BJ (cell line): Measurements from ENCODE around the gene ZFHX2. TPM values are rescaled to one million over a fixed set of nuclear protein-coding genes. Genes with fewer than 3 reads are reported as not detected.

ENCODE experiments used
- CTCF ChIA-PET: fragments of 350-600 bp; formaldehyde crosslinking; extraction: SDS; loops from one replicate; lab custom pipeline; 2021; ENCODE audit warnings: antibody characterized with exemption, inconsistent platforms; lab: Yijun Ruan, JAX
- POLR2A ChIA-PET: fragments of 300-600 bp; sonication (Branson Sonifier 250); formaldehyde crosslinking; extraction: SDS; loops from one replicate; lab custom pipeline; 2021; ENCODE audit warnings: antibody characterized with exemption; lab: Charles Lee
- DNase-seq: peaks from one replicate; pipeline ENCODE4 v3.0.0-alpha.2; 2011; ENCODE audit warnings: low read depth
- H3K27me3 ChIP-seq: 2 replicates; pipeline ENCODE4 v1.6.0; 2011; ENCODE audit warnings: low read length; ENCODE audit not compliant: control insufficient read depth, insufficient read depth
- H3K36me3 ChIP-seq: 2 replicates; pipeline ENCODE4 v1.5.1; 2011; ENCODE audit warnings: low read length; ENCODE audit not compliant: control insufficient read depth, insufficient read depth
- H3K4me3 ChIP-seq: 2 replicates; pipeline ENCODE4 v1.5.1; 2011; ENCODE audit warnings: low read depth, mild to moderate bottlenecking, control low read depth, low read length
- polyA plus RNA-seq: library from polyadenylated mRNA; depleted of rRNA; stranded (reverse); fragments of >200 nt; gene quantifications from 2 replicates; pipeline ENCODE4 v1.2.3, GENCODE V29; 2011
- TF ChIP-seq, protein P1 (sequence below): IDR thresholded peaks from 2 replicates; pipeline ENCODE4 v1.5.1; 2011; ENCODE audit warnings: low read depth, mild to moderate bottlenecking, control low read depth, inconsistent platforms, low read length, moderate library complexity; ENCODE audit not compliant: insufficient read depth

Gene ZFHX2
- polyA plus RNA-seq, 1 experiment: 0.28 TPM

DNA sequence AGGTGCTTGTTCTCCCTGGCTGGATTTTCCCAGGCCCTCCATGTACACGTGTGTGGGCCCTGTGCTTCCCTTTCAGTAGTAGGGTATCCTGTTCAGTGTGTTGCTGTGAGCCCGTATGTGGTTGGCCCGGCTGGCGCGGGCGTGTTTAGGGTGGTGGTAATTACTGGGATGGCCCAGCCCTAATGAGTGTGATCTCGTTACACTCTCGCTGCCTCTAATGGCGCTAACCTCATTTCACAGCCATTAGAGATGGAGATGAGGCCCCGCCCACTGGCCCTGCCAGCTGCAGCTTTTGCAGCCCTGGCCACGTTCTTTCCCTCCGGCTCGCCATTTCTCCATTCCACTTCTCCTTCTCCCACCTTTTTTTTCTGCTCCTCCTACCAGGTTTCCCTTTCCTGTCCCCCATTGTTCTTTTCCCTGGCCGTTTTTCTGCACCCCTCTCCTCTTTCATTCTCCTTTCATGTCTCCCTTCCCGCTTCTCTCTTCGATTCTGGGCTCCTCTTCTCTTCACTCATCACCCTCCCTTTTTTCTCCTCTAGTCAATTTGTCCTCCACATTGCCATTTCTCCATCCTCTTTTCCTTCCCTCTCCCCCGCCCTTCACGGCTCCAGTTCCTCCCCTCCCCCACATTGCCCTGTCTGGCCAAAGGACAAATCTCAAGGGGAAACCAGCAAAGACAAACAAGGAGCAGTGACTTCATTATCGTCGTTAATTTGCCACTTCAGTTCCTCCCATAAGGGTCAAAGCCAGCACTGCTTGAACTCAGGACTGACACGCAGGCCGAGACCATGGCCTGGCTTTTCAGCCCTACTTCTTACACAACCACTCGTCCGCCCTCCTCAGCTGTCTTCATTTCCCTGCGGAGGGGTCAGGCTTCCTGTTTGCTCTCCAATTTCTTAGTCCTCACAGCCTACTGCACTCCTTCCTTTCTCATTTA is 6.8 kb downstream of the ZFHX2 start:
- TF ChIP-seq, protein P1, sequence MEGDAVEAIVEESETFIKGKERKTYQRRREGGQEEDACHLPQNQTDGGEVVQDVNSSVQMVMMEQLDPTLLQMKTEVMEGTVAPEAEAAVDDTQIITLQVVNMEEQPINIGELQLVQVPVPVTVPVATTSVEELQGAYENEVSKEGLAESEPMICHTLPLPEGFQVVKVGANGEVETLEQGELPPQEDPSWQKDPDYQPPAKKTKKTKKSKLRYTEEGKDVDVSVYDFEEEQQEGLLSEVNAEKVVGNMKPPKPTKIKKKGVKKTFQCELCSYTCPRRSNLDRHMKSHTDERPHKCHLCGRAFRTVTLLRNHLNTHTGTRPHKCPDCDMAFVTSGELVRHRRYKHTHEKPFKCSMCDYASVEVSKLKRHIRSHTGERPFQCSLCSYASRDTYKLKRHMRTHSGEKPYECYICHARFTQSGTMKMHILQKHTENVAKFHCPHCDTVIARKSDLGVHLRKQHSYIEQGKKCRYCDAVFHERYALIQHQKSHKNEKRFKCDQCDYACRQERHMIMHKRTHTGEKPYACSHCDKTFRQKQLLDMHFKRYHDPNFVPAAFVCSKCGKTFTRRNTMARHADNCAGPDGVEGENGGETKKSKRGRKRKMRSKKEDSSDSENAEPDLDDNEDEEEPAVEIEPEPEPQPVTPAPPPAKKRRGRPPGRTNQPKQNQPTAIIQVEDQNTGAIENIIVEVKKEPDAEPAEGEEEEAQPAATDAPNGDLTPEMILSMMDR: no peak
- DNase-seq: no peak
- H3K36me3 ChIP-seq: no peaks in the 10 kb centered on the region
- ChIA-PET POLR2A (interaction anchor here (0.6 kb wide), 1 partner anchor 887 kb away, joined by 3 read pairs; no protein-coding TSS in a partner anchor), CTCF (interaction anchor here (0.6 to 2.2 kb wide), 2 partner anchors 15 kb away, joined by 3 to 11 read pairs; no protein-coding TSS in a partner anchor)
- H3K27me3 ChIP-seq: no peaks in the 10 kb centered on the region
- no peak overlapping the region for H3K4me3 ChIP-seq

DNA sequence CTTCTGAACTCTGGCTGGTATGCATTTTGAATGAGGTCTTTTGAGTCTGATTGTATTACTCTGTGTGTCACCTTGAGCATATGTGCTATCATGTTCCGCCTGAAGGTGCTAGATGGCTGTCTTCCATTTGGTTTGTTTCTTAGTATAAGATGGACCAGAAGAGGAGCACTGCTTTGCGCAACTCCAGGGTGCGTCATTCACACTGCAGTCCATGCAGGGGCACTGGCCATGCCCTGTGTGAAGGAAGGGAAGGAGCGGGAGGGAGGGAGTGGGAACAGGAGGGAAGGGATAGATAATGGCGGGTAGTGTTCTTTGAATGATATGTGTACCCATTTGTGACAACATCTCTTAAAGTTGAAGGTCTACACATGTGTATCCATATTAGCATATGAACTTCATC is 8.2 kb downstream of the ZFHX2 start:
- H3K36me3 ChIP-seq: no peaks in the 10 kb centered on the region
- H3K27me3 ChIP-seq: no peaks in the 10 kb centered on the region
- ChIA-PET POLR2A (no interaction called here), CTCF (no interaction called here)
- TF ChIP-seq, protein P1: no peak
- no peak overlapping the region for H3K4me3 ChIP-seq
- no peak for DNase-seq

DNA sequence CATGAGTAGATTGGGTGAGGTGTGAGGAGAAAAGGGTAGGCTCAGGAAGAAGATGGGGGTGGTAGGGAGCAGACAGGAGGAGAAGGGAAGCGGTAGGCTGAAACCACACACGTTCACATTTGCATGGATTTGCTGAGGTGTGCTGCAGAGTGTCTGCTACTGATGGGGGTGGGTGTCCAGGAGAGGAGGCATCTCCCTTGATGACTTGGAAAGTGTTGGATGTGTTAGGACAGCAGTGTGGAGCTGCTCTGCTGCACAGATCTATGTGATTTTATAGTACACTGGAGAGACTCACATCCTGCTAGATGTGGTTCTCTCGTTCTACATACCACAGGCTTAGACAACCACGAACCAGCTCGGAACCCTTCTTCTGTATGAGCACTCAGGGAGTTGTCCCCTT is 9.3 kb downstream of the ZFHX2 start:
- TF ChIP-seq, protein P1: no peak
- DNase-seq: no peak
- CTCF ChIA-PET: interaction anchor here (0.7 to 4.4 kb wide), 4 partner anchors 13 to 388 kb away, joined by 3 to 29 read pairs (median 4); no protein-coding TSS in a partner anchor
- H3K27me3 ChIP-seq: no peaks in the 10 kb centered on the region
- POLR2A ChIA-PET: no interaction called here
- H3K4me3 ChIP-seq: no peak overlapping the region
- no peaks in the 10 kb centered on the region for H3K36me3 ChIP-seq

DNA sequence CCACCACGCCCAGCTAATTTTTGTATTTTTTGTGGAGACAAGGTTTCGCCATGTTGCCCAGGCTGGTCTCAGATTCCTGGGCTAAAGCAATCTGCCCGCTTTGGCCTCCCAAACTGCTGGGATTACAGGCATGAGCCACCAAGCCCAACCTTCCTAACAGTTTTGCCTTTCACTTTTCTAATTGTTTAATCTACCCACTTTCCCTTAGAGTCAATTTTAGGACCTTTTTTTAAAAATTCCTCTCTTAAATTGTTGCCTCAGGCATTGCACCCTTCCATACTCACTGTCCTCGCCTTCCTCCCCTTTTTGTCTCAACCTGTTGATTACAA is 11.5 kb downstream of the ZFHX2 start:
- Histone ChIP-seq H3K36me3 (no peaks in the 10 kb centered on the region), H3K4me3 (no peak overlapping the region), H3K27me3 (no peaks in the 10 kb centered on the region)
- DNase-seq: no peak
- TF ChIP-seq, protein P1: no peak
- CTCF ChIA-PET: interaction anchor here (1.0 to 4.4 kb wide), 6 partner anchors 8 to 61 kb away, joined by 3 to 29 read pairs (median 3); no protein-coding TSS in a partner anchor
- POLR2A ChIA-PET: no interaction called here
